ENCODE data around the gene EVPLL. TPM values are rescaled to one million over a fixed set of nuclear protein-coding genes. Genes with fewer than 3 reads are reported as not detected.

EVPLL gene
- total and polyA plus RNA-seq, 9 of the 15 experiments (the other 6 are each of a cell fraction or from before 2014, with no cell fraction given): not detected

DNA sequence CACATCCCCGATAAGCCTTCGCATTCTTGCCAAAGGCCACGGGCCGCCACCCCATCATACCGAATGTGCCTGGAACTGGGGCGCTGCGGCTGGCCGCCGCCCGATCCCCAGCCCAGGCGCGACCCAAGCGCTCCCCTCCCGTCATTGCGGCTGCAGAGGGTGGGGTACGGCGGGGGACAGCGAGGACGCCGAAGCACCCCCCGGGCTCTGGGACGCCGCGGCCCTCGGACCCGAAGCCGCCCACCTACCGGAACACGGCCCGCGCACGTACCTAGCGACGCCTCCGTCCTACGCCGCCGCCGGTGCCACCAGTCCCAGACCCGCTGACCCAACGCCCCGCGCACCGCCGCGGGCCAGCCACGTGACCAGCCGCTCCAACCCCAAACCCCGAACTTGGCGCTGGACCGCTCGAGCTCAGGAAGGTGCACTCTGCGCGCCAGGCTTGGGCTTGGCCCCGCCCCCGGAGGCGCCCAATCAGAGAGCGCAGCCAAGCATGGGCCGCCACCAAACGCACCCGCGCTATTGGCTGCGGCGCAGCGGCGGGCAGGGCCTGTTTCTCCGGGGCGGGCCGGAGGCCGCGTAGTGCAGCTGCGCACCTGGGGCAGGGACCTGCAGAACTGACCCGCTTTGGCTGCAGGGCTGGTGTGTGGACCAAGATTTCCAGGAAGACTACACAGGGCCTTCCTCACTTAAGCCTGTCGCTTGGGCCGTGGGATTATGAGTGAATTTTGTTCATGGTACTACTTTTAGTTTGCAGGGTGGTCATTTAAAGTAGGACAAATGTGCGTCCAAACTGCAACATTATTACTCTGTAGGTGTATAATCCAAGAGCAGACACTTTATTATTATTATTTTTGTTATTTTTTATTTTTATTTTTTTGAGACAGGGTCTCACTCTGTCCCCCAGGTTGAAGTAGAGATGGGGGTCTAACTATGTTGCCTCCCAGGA lies 14.2 kb upstream of the EVPLL start, which contains the start of gene SHMT1 (continued):
- TF ChIP-seq, protein P1, sequence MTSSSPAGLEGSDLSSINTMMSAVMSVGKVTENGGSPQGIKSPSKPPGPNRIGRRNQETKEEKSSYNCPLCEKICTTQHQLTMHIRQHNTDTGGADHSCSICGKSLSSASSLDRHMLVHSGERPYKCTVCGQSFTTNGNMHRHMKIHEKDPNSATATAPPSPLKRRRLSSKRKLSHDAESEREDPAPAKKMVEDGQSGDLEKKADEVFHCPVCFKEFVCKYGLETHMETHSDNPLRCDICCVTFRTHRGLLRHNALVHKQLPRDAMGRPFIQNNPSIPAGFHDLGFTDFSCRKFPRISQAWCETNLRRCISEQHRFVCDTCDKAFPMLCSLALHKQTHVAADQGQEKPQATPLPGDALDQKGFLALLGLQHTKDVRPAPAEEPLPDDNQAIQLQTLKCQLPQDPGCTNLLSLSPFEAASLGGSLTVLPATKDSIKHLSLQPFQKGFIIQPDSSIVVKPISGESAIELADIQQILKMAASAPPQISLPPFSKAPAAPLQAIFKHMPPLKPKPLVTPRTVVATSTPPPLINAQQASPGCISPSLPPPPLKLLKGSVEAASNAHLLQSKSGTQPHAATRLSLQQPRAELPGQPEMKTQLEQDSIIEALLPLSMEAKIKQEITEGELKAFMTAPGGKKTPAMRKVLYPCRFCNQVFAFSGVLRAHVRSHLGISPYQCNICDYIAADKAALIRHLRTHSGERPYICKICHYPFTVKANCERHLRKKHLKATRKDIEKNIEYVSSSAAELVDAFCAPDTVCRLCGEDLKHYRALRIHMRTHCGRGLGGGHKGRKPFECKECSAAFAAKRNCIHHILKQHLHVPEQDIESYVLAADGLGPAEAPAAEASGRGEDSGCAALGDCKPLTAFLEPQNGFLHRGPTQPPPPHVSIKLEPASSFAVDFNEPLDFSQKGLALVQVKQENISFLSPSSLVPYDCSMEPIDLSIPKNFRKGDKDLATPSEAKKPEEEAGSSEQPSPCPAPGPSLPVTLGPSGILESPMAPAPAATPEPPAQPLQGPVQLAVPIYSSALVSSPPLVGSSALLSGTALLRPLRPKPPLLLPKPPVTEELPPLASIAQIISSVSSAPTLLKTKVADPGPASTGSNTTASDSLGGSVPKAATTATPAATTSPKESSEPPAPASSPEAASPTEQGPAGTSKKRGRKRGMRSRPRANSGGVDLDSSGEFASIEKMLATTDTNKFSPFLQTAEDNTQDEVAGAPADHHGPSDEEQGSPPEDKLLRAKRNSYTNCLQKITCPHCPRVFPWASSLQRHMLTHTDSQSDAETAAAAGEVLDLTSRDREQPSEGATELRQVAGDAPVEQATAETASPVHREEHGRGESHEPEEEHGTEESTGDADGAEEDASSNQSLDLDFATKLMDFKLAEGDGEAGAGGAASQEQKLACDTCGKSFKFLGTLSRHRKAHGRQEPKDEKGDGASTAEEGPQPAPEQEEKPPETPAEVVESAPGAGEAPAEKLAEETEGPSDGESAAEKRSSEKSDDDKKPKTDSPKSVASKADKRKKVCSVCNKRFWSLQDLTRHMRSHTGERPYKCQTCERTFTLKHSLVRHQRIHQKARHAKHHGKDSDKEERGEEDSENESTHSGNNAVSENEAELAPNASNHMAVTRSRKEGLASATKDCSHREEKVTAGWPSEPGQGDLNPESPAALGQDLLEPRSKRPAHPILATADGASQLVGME (CRISPR knock-in tag; IDR thresholded peaks at IDR 0.05): no peak
- TF ChIP-seq FOXA3 (CRISPR knock-in tag; conservative IDR thresholded peaks at IDR 0.05 in 1 of 2, IDR thresholded peaks at IDR 0.05 in 1 of 2): no peak
- TF ChIP-seq BACH1 (tag; IDR thresholded peaks at IDR 0.05): no peak
- TF ChIP-seq, protein P2, sequence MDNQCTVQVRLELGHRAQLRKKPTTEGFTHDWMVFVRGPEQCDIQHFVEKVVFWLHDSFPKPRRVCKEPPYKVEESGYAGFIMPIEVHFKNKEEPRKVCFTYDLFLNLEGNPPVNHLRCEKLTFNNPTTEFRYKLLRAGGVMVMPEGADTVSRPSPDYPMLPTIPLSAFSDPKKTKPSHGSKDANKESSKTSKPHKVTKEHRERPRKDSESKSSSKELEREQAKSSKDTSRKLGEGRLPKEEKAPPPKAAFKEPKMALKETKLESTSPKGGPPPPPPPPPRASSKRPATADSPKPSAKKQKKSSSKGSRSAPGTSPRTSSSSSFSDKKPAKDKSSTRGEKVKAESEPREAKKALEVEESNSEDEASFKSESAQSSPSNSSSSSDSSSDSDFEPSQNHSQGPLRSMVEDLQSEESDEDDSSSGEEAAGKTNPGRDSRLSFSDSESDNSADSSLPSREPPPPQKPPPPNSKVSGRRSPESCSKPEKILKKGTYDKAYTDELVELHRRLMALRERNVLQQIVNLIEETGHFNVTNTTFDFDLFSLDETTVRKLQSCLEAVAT (IDR thresholded peaks at IDR 0.05): no peak
- TF ChIP-seq, protein P3, sequence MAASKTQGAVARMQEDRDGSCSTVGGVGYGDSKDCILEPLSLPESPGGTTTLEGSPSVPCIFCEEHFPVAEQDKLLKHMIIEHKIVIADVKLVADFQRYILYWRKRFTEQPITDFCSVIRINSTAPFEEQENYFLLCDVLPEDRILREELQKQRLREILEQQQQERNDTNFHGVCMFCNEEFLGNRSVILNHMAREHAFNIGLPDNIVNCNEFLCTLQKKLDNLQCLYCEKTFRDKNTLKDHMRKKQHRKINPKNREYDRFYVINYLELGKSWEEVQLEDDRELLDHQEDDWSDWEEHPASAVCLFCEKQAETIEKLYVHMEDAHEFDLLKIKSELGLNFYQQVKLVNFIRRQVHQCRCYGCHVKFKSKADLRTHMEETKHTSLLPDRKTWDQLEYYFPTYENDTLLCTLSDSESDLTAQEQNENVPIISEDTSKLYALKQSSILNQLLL (CRISPR knock-in tag; IDR thresholded peaks at IDR 0.05; ENCODE audit: borderline replicate concordance): no peak
- TF ChIP-seq KLF10 (CRISPR knock-in tag; IDR thresholded peaks at IDR 0.05): no peak
- no peak for TF ChIP-seq ZNF324 (CRISPR knock-in tag; IDR thresholded peaks at IDR 0.05)
- no peak for TF ChIP-seq ADNP (tag; IDR thresholded peaks at IDR 0.05)
- TF ChIP-seq SMARCE1 (IDR thresholded peaks at IDR 0.05): no peak
- TF ChIP-seq, protein P4, sequence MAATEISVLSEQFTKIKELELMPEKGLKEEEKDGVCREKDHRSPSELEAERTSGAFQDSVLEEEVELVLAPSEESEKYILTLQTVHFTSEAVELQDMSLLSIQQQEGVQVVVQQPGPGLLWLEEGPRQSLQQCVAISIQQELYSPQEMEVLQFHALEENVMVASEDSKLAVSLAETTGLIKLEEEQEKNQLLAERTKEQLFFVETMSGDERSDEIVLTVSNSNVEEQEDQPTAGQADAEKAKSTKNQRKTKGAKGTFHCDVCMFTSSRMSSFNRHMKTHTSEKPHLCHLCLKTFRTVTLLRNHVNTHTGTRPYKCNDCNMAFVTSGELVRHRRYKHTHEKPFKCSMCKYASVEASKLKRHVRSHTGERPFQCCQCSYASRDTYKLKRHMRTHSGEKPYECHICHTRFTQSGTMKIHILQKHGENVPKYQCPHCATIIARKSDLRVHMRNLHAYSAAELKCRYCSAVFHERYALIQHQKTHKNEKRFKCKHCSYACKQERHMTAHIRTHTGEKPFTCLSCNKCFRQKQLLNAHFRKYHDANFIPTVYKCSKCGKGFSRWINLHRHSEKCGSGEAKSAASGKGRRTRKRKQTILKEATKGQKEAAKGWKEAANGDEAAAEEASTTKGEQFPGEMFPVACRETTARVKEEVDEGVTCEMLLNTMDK (IDR thresholded peaks at IDR 0.05; ENCODE audit: borderline replicate concordance, insufficient read depth, low read depth, low read length, poor library complexity, severe bottlenecking): no peak
- TF ChIP-seq ASH1L (IDR thresholded peaks at IDR 0.05; ENCODE audit: borderline replicate concordance, low read depth, partially characterized antibody): no peak
- no peak for TF ChIP-seq HMG20A (CRISPR knock-in tag; conservative IDR thresholded peaks at IDR 0.05)
- TF ChIP-seq, protein P5, sequence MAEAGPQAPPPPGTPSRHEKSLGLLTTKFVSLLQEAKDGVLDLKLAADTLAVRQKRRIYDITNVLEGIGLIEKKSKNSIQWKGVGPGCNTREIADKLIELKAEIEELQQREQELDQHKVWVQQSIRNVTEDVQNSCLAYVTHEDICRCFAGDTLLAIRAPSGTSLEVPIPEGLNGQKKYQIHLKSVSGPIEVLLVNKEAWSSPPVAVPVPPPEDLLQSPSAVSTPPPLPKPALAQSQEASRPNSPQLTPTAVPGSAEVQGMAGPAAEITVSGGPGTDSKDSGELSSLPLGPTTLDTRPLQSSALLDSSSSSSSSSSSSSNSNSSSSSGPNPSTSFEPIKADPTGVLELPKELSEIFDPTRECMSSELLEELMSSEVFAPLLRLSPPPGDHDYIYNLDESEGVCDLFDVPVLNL (CRISPR knock-in tag; IDR thresholded peaks at IDR 0.05; ENCODE audit: low read depth): no peak
- TF ChIP-seq EHMT2 (IDR thresholded peaks at IDR 0.05): no peak

All from K562 (cell line).